Sigmoid colon (tissue), 7 donors: ENCODE results near the gene PPP1R13L. TPM values are rescaled to one million over a fixed set of nuclear protein-coding genes. Genes with fewer than 3 reads are reported as not detected.

Experiments
- DNase-seq: peaks from one replicate; pipeline ENCODE4 v3.0.0-alpha.2; 2019
- H3K27ac ChIP-seq, 4 donors: fragments of 200-600 bp; sonication (generic); one replicate each; pipeline ENCODE4 v1.5.1; 2016 to 2019; ENCODE audit warnings: mild to moderate bottlenecking in 1 of 4
- H3K27me3 ChIP-seq, 3 donors: fragments of 200-600 bp; sonication (generic); one replicate each; pipeline ENCODE4 v1.5.1; 2019; ENCODE audit warnings: mild to moderate bottlenecking in 1 of 3
- H3K36me3 ChIP-seq, 4 donors: fragments of 200-600 bp; sonication (generic); one replicate each; pipeline ENCODE4 v1.5.1; 2016 to 2019
- H3K4me1 ChIP-seq, 4 donors: fragments of 200-600 bp; sonication (generic); one replicate each; pipeline ENCODE4 v1.5.1; 2017 to 2019
- H3K4me3 ChIP-seq, 4 donors: fragments of 200-600 bp; sonication (generic); one replicate each; pipeline ENCODE4 v1.5.1; 2017 to 2019; ENCODE audit warnings: mild to moderate bottlenecking in 2 of 4, moderate library complexity in 1 of 4
- H3K9me3 ChIP-seq, 4 donors: fragments of 200-600 bp in 3 of 4; sonication (generic) in 3 of 4; one replicate each; pipeline versions ENCODE4 v1.5.1 to v1.6.1; 2013 to 2019
- CTCF ChIP-seq, 4 experiments: fragments of 450-650 bp in 3 of 4; fragments of 200-600 bp in 1 of 4; IDR thresholded peaks; one replicate each; pipeline ENCODE4 v1.5.1; 2016 to 2019; ENCODE audit warnings: antibody characterized with exemption in 4 of 4, mild to moderate bottlenecking in 3 of 4, moderate library complexity in 2 of 4
- EP300 ChIP-seq, 4 donors: sonication (generic); formaldehyde crosslinking; IDR thresholded peaks; one replicate each; pipeline ENCODE4 v1.6.1; 2017; ENCODE audit warnings: antibody characterized with exemption in 4 of 4
- POLR2A ChIP-seq, 2 donors: fragments of 450-650 bp; IDR thresholded peaks; one replicate each; pipeline ENCODE4 v1.6.1; 2016; ENCODE audit warnings: antibody characterized with exemption in 2 of 2, mild to moderate bottlenecking in 2 of 2, moderate library complexity in 2 of 2
- POLR2AphosphoS5 ChIP-seq, 4 donors: sonication (generic); formaldehyde crosslinking; IDR thresholded peaks; one replicate each; pipeline ENCODE4 v1.6.1; 2017; ENCODE audit warnings: antibody characterized with exemption in 4 of 4
- WGBS, 2 donors: extraction: QIAGEN DNeasy Blood & Tissue Kit; methylation state at CpG; one replicate each; pipeline ENCODE4 v1.1.7; 2013; 5-methylcytosine and 5-hydroxymethylcytosine counted together
- intact Hi-C: fragments of 100-400 bp; cut with DNase I; formaldehyde crosslinking; loops from one replicate; pipeline ENCODE4 v1.15.1; 2023
- polyA plus RNA-seq, 3 donors: library from polyadenylated mRNA; stranded (reverse); fragments of 200-250 nt; gene quantifications; one replicate each; pipeline ENCODE4 v1.2.3, GENCODE V29; 2013
- total RNA-seq, 4 donors: library from RNA; depleted of rRNA; stranded (reverse); fragments of >200 nt; gene quantifications; one replicate each; pipeline ENCODE4 v1.1.0, GENCODE V29; 2016
- donor health status: healthy with polysubstance abuse.
- donor health status: Bipolar disorder and iron deficiency.
- donor health status: healthy.

PPP1R13L gene
- total and polyA plus RNA-seq, 7 donors: 5.8 to 34.0 (median 9.4) TPM

- no peaks in the 10 kb centered on the region for H3K9me3 ChIP-seq
- WGBS, 2 donors: 70 to 78% methylated on average over 13 of the region's 13 CpGs
- DNase-seq: peak; percentile 82
- no peak overlapping the region for H3K4me3 ChIP-seq
- intact Hi-C loops: no loop called here
- peak overlapping the region in 1 of 4 donors; percentile 36 for H3K27ac ChIP-seq
- H3K27me3 ChIP-seq: no peaks in the 10 kb centered on the region
- peaks cover 0 to 10% (median 2%) of the 10 kb centered on the region in 4 donors for H3K4me1 ChIP-seq
- TF ChIP-seq POLR2AphosphoS5 (IDR thresholded peaks at IDR 0.05) (no peak), CTCF (IDR thresholded peaks at IDR 0.05) (no peak), EP300 (IDR thresholded peaks at IDR 0.05) (no peak), POLR2A (IDR thresholded peaks at IDR 0.05) (no peak)
- H3K36me3 ChIP-seq: no peaks in the 10 kb centered on the region
These were observed 28.7 kb downstream of the PPP1R13L start for GRCh38 chr19:45376045-45376724.

DNA sequence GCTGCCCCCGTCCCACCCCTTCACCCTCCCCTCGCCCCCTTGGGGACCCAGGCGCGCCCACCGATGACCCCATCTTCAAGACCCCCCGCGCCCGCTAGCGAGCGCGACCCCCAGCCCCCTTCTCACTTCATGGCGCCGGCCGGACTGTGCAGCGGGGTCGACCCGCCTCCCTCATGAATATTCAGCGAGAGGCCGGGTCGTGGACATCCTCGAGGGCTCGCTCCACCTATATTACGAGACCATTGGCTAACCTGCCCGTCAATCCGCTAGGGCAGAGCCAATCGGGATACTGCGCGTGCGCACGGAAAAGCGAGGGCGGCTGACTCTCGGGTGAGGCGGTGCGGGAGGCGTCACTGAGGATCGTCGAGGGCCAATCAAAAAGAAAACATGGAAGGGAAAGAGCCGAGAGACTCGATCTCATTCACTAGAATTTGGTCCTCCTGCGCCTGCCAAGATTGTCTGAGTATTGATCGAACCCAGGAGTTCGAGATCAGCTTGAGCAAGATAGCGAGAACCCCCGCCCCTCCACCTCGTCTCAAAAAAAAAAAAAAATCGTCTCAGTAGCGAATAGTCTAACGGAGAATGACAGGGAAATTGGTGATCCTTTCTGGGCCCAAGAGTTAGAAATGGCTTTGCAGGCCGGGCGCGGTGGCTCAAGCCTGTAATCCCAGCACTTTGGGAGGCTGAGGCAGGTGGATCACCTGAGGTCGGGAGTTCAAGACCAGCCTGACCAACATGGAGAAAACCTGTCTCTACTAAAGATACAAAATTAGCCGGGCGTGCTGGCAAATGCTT, 34.3 kb downstream of the PPP1R13L start, which contains the start of gene ERCC2:
Gene ERCC2 (minus strand): TSS at position 164 of the 795 bp plus-strand sequence. CDS start 33 bp downstream, at position 131.
- Histone ChIP-seq H3K4me3 (peak within 1 kb of the TSS; percentile 82 to 98 (median 90)), H3K4me1 (peaks cover 0 to 18% (median 7%) of the 10 kb centered on the region in 4 donors), H3K9me3 (no peaks in the 10 kb centered on the region), H3K36me3 (no peaks in the 10 kb centered on the region), H3K27ac (peak within 1 kb of the TSS; percentile 73 to 82 (median 78)), H3K27me3 (no peaks in the 10 kb centered on the region)
- WGBS, 2 donors: 2 to 3% methylated on average over 55 of the region's 55 CpGs
- intact Hi-C loops: no loop called here
- TF ChIP-seq EP300 (IDR thresholded peaks at IDR 0.05) (no peak), POLR2AphosphoS5 (IDR thresholded peaks at IDR 0.05) (peak in 2 of 4 donors; percentile 16 to 80), CTCF (IDR thresholded peaks at IDR 0.05) (no peak)
- DNase-seq: peak; percentile 99

GRCh38 chr19:45368737-45369340, 36.0 kb downstream of the PPP1R13L start:
- no peak for DNase-seq
- TF ChIP-seq EP300 (IDR thresholded peaks at IDR 0.05) (no peak), CTCF (IDR thresholded peaks at IDR 0.05) (no peak), POLR2AphosphoS5 (IDR thresholded peaks at IDR 0.05) (no peak)
- H3K4me3 ChIP-seq: no peak overlapping the region
- intact Hi-C loops: no loop called here
- 95 to 96% methylated on average over 11 of the region's 11 CpGs for WGBS, 2 donors
- peaks cover 0 to 11% (median 1%) of the 10 kb centered on the region in 4 donors for H3K36me3 ChIP-seq
- H3K9me3 ChIP-seq: no peaks in the 10 kb centered on the region
- no peak overlapping the region for H3K27ac ChIP-seq
- peaks cover 0 to 18% (median 7%) of the 10 kb centered on the region in 4 donors for H3K4me1 ChIP-seq
- no peaks in the 10 kb centered on the region for H3K27me3 ChIP-seq

- H3K27ac ChIP-seq: no peak overlapping the region
- intact Hi-C loops: no loop called here
- 95 to 96% methylated on average over 4 of the region's 4 CpGs for whole genome bisulfite sequencing, 2 donors
These were observed 36.7 kb downstream of the PPP1R13L start for GRCh38 chr19:45368127-45368526.

More at GRCh38 chr19:45368127-45368526, 36.7 kb downstream of the PPP1R13L start:
- Histone ChIP-seq H3K9me3 (no peaks in the 10 kb centered on the region), H3K4me3 (no peak overlapping the region), H3K27me3 (no peaks in the 10 kb centered on the region), H3K4me1 (peaks cover 0 to 18% (median 7%) of the 10 kb centered on the region in 4 donors), H3K36me3 (peaks cover 0 to 15% (median 3%) of the 10 kb centered on the region in 4 donors)
- DNase-seq: no peak
- no peak for TF ChIP-seq POLR2AphosphoS5 (IDR thresholded peaks at IDR 0.05)
- no peak for TF ChIP-seq EP300 (IDR thresholded peaks at IDR 0.05)
- TF ChIP-seq CTCF (IDR thresholded peaks at IDR 0.05): no peak
- TF ChIP-seq POLR2A (IDR thresholded peaks at IDR 0.05): no peak
